Endometrium (tissue), 2 donors: ENCODE data around the gene PCDHGA1.
"Not testable (repeated sequence)": the region's sequence is repeated elsewhere in the genome, so short reads cannot be mapped to it uniquely, and the experiment has no call there.

Experiments
- FAIRE-seq: peaks from 2 replicates; lab custom pipeline; 2012; peaks lifted over from hg19 to GRCh38; lab: Jason Lieb, UNC
- donor health status: control.
- donor health status: control.

Gene PCDHGA1

DNA sequence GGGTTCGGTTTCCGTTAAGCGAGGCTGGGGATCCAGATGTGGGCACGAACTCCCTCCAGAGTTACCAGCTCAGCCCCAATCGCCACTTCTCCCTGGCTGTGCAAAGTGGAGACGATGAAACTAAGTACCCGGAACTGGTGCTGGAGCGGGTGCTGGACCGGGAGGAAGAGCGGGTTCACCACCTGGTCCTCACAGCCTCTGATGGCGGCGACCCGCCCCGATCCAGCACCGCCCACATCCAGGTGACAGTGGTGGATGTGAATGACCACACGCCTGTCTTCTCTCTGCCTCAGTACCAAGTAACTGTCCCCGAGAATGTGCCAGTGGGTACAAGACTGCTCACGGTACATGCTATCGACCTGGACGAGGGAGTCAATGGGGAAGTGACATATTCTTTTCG, 53.0 kb downstream of the PCDHGA1 start:
- FAIRE-seq = no peak

DNA sequence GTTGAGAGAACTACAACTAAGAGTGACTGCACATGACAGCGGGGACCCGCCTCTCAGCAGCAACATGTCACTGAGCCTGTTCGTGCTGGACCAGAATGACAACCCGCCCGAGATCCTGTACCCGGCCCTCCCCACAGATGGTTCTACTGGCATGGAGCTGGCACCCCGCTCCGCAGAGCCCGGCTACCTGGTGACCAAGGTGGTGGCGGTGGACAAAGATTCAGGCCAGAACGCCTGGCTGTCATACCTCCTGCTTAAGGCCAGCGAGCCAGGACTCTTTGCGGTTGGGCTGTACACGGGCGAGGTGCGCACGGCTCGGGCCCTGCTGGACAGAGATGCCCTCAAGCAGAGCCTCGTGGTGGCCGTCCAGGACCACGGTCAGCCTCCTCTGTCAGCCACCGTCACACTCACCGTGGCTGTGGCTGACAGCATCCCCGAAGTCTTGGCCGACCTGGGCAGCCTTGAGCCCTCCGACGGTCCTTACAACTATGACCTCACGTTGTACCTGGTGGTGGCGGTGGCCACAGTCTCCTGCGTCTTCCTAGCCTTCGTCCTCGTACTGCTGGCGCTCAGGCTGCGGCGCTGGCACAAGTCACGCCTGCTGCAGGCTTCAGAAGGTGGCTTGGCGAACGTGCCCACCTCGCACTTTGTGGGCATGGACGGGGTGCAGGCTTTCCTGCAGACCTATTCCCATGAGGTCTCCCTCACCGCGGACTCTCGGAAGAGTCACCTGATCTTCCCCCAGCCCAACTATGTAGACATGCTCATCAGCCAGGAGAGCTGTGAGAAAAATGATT, 54.4 kb downstream of the PCDHGA1 start:
- FAIRE-seq = no peak

DNA sequence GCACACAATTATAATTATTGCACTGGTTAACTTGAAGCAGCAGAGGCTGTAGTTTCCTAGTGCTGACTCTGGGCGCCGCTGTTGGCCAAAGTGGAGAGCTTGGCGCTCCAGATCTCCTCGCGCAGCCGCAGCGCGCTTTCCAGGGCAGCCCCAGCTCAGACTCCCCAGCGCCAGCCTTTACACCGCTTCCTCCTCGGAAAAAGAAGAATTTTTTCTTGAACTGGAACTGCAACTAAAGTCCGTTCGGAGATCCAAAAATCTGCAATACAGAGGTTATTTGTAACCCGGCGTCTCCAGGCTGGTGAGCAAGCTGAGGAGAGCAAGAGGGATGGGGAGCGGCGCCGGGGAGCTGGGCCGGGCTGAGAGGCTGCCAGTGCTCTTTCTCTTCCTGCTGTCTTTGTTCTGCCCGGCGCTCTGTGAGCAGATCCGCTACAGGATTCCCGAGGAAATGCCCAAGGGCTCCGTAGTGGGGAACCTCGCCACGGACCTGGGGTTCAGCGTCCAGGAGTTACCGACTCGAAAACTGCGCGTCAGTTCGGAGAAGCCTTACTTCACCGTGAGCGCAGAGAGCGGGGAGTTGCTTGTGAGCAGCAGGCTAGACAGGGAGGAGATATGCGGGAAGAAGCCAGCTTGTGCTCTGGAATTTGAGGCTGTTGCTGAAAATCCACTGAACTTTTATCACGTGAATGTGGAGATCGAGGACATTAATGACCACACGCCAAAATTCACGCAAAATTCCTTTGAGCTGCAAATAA, 57.4 kb downstream of the PCDHGA1 start, which contains the start of gene PCDHGB4:
TSS of gene PCDHGB4 (plus strand) at position 142 of the 755 bp plus-strand sequence. CDS start at position 329, 187 bp downstream.
- not testable (repeated sequence) for FAIRE-seq

DNA sequence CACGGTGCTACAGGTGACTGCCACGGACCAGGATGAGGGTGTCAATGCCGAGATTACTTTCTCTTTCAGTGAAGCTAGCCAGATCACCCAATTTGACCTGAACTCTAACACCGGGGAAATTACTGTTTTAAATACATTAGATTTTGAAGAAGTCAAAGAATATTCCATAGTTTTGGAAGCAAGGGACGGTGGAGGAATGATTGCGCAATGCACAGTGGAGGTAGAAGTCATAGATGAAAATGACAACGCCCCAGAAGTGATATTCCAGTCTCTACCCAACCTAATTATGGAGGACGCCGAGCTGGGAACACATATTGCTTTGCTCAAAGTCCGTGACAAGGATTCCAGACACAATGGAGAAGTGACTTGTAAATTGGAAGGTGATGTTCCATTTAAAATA, 58.3 kb downstream of the PCDHGA1 start:
- no peak for FAIRE-seq

DNA sequence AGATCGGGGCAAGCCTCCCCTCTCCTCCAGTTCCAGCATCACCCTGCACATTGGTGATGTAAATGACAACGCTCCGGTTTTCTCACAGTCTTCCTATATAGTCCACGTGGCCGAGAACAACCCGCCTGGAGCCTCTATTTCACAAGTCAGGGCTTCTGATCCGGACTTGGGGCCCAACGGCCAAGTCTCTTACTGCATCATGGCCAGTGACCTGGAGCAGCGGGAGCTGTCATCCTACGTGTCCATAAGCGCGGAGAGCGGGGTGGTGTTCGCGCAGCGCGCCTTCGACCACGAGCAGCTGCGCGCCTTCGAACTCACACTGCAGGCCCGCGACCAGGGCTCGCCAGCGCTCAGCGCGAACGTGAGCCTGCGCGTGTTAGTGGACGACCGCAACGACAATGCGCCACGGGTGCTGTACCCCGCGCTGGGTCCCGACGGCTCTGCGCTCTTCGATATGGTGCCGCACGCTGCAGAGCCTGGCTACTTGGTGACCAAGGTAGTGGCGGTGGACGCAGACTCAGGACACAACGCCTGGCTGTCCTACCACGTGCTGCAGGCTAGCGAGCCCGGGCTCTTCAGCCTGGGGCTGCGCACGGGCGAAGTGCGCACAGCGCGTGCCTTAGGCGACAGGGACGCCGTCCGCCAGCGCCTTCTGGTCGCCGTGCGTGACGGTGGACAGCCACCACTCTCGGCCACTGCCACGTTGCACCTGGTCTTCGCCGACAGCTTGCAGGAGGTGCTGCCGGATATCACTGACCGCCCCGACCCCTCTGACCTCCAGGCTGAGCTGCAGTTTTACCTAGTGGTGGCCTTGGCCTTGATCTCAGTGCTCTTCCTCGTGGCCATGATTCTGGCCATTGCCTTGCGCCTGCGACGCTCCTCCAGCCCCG, 59.1 kb downstream of the PCDHGA1 start:
- no peak for FAIRE-seq

DNA sequence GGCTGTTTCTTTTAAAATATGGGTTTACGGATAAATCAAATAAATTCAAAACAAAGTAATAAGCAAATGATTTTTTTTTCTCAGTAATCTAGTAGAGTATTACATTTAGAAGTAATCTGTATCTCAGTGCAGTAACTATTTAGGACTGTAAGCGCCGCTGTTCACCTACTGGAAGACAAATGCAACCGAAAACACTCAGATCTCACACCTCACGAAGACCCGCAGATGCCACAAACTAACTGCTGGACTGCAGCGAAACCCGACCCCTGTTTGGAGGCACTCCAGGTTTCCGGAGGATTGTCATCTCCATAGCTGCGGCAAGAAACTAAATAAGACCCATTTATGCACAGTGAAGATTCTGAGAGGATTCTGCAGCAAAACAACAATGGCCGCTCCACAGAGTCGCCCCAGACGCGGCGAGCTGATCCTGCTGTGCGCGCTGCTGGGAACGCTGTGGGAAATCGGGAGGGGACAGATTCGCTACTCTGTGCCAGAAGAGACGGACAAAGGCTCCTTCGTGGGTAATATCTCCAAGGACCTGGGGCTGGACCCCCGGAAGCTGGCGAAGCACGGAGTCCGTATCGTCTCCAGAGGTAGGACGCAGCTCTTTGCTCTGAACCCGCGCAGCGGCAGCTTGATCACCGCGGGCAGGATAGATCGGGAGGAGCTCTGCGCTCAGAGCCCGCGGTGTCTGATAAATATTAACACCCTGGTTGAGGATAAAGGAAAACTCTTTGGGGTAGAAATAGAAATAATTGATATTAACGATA, 62.3 kb downstream of the PCDHGA1 start, which contains the start of gene PCDHGA8:
TSS of gene PCDHGA8 (plus strand) at position 205 of the 770 bp plus-strand sequence. CDS start at position 386, 181 bp downstream.
- no peak for FAIRE-seq

DNA sequence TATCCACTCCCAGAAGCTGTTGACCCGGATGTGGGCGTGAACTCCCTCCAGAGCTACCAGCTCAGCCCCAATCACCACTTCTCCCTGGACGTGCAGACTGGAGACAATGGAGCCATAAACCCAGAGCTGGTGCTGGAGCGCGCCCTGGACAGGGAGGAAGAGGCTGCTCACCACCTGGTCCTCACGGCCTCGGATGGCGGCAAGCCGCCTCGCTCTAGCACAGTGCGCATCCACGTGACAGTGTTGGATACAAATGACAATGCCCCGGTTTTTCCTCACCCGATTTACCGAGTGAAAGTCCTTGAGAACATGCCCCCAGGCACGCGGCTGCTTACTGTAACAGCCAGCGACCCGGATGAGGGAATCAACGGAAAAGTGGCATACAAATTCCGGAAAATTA, 63.0 kb downstream of the PCDHGA1 start:
- no peak for FAIRE-seq

DNA sequence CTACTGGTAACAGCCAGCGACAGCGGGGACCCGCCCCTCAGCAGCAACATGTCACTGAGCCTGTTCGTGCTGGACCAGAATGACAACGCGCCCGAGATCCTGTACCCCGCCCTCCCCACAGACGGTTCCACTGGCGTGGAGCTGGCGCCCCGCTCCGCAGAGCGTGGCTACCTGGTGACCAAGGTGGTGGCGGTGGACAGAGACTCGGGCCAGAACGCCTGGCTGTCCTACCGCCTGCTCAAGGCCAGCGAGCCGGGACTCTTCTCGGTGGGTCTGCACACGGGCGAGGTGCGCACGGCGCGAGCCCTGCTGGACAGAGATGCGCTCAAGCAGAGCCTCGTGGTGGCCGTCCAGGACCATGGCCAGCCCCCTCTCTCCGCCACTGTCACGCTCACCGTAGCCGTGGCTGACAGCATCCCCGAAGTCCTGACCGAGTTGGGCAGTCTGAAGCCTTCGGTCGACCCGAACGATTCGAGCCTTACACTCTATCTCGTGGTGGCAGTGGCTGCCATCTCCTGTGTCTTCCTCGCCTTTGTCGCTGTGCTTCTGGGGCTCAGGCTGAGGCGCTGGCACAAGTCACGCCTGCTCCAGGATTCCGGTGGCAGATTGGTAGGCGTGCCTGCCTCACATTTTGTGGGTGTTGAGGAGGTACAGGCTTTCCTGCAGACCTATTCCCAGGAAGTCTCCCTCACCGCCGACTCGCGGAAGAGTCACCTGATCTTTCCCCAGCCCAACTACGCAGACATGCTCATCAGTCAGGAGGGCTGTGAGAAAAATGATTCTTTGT, 64.3 kb downstream of the PCDHGA1 start:
- FAIRE-seq = not testable (repeated sequence)

DNA sequence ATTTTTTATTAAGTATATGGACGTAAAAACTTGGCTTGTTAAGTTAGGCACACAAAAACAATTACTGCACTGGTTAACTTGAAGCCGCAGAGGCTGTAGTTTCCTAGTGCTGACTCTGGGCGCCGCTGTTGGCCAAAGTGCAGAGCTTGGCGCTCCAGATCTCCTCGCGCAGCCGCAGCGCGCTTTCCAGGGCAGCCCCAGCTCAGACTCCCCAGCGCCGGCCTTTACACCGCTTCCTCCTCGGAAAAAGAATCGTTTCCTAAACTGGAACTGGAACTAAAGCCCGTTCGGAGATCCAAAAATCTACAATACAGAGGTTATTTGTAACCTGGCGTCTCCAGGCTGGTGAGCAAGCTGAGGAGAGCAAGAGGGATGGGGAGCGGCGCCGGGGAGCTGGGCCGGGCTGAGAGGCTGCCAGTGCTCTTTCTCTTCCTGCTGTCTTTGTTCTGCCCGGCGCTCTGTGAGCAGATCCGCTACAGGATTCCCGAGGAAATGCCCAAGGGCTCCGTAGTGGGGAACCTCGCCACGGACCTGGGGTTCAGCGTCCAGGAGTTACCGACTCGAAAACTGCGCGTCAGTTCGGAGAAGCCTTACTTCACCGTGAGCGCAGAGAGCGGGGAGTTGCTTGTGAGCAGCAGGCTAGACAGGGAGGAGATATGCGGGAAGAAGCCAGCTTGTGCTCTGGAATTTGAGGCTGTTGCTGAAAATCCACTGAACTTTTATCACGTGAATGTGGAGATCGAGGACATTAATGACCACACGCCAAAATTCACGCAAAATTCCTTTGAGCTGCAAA, 67.6 kb downstream of the PCDHGA1 start, which contains the start of gene PCDHGB5:
TSS of gene PCDHGB5 (plus strand) at position 192 of the 796 bp plus-strand sequence. CDS start at position 373, 181 bp downstream.
- not testable (repeated sequence) for FAIRE-seq

DNA sequence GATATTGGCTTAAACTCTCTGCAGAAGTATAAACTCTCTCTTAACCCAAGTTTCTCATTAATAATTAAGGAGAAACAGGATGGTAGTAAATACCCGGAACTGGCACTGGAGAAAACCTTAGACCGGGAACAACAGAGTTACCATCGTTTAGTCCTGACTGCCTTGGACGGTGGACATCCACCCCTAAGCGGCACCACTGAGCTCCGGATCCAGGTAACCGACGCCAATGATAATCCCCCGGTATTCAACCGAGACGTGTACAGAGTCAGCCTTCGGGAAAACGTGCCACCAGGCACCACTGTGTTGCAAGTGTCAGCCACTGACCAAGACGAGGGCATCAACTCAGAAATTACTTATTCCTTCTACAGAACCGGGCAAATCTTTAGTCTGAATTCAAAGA, 68.3 kb downstream of the PCDHGA1 start:
- no peak for FAIRE-seq

DNA sequence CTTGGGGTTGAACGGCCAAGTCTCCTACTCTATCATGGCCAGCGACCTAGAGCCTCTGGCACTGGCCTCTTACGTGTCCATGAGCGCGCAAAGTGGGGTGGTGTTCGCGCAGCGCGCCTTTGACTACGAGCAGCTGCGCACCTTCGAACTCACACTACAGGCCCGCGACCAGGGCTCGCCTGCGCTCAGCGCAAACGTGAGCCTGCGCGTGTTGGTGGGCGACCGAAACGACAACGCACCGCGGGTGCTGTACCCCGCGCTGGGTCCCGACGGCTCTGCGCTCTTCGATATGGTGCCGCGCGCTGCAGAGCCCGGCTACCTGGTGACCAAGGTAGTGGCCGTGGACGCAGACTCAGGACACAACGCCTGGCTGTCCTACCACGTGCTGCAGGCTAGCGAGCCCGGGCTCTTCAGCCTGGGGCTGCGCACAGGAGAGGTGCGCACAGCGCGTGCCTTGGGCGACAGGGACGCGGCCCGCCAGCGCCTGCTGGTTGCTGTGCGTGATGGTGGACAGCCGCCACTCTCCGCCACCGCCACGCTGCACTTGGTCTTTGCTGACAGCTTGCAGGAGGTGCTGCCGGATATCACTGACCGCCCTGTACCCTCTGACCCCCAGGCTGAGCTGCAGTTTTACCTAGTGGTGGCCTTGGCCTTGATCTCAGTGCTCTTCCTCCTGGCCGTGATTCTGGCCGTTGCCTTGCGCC, 69.4 kb downstream of the PCDHGA1 start:
- no peak for FAIRE-seq

DNA sequence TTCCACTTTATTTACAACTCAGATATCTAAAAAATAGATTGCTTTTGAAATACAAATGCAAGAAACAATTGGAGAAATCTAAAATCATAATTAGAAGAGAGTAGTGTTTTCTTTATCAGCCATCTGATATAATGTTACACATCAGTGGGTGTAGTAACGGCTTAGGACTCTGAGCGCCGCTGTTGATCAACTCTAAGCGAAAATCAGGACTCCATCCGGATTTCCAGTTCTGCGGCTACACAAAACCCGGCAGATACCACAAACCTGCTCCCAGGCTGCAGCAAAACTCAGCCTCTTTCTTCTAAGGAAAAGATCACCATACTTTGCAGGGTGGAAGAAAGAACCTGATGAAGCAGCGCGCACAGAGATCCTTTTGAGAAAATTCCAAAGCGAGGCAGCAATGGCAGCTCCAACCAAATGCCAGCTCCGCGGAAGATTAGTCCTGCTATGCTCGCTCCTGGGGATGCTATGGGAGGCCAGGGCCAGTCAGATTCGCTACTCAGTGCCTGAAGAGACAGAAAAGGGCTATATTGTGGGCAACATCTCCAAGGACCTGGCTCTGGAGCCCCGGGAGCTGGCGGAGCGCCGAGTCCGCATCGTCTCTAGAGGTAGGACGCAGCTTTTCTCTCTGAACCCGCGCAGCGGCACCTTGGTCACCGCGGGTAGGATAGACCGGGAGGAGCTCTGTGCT, 72.4 kb downstream of the PCDHGA1 start, which contains the start of gene PCDHGA9:
TSS of gene PCDHGA9 (plus strand) at position 226 of the 691 bp plus-strand sequence. CDS start at position 401, 175 bp downstream.
- FAIRE-seq = no peak

DNA sequence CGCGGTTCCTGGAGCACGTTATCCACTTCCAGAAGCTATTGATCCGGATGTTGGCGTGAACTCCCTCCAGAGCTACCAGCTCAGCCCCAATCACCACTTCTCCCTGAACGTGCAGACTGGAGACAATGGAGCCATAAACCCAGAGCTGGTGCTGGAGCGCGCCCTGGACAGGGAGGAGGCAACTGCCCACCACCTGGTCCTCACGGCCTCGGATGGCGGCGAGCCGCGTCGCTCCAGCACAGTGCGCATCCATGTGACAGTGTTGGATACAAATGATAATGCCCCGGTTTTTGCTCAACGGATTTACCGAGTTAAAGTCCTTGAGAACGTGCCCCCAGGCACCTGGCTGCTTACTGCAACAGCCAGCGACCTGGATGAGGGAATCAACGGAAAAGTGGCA, 73.1 kb downstream of the PCDHGA1 start:
- no peak for FAIRE-seq

DNA sequence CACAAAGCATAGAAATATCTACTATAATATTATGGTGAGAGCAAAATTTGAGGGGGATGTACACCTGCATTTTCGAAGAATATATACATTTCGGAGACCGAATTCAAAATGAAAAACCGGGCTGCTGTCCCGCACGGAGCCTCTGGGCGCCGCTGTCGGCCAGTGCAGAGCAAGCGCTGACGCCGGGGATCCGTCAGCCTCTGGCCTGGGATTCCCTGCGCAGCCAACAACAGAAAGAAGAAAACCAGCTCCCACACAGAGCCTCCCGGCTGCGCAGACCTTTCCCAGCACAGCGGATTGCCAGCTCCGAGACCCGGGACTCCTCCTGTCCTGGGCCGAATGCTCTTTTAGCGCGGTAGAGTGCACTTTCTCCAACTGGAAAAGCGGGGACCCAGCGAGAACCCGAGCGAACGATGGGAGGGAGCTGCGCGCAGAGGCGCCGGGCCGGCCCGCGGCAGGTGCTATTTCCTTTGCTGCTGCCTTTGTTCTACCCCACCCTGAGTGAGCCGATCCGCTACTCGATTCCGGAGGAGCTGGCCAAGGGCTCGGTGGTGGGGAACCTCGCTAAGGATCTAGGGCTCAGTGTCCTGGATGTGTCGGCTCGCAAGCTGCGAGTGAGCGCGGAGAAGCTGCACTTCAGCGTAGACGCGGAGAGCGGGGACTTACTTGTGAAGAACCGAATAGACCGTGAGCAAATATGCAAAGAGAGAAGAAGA, 77.6 kb downstream of the PCDHGA1 start, which contains the start of gene PCDHGB6:
TSS of gene PCDHGB6 (plus strand) at position 232 of the 716 bp plus-strand sequence. CDS start at position 414, 182 bp downstream.
- FAIRE-seq = not testable (repeated sequence)

DNA sequence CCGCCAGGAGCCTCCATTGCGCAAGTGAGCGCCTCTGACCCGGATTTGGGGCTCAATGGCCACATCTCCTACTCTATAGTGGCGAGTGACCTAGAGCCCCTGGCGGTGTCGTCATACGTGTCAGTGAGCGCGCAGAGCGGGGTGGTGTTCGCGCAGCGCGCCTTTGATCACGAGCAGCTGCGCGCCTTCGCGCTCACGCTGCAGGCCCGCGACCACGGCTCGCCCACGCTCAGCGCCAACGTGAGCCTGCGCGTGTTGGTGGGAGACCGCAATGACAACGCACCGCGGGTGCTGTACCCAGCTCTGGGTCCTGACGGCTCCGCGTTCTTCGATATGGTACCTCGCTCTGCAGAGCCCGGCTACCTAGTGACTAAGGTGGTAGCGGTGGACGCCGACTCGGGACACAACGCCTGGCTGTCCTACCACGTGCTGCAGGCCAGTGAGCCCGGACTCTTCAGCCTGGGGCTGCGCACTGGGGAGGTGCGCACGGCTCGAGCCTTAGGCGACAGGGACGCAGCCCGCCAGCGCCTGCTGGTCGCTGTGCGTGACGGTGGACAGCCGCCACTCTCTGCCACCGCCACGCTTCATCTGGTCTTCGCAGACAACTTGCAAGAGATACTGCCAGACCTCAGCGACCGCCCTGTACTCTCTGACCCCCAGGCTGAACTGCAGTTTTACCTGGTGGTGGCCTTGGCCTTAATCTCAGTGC, 79.4 kb downstream of the PCDHGA1 start:
- FAIRE-seq = no peak

DNA sequence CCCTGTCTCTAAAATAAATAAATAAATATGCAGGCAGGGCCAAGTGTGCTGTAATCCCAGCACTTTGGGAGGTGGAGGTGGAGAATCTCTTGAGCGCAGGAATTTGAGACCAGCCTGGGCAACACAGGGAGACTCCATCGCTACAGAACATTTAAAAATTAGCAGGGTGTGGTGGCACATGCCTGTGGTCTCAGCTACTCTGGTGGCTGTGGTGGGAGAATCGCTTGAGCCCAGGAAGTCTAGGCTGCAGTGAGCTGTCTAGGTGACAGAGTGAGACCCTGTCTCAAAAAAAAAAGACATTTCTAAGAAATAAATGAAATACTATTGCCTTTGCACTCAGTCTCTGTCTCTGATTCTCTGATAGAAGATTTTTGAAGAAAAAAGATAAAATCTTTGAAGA, 81.3 kb downstream of the PCDHGA1 start:
- FAIRE-seq = no peak
